Measurements from ENCODE around the gene GOLGA6L25.
"Not testable (repeated sequence)": the region's sequence is repeated elsewhere in the genome, so short reads cannot be mapped to it uniquely, and the experiment has no call there.

DNA sequence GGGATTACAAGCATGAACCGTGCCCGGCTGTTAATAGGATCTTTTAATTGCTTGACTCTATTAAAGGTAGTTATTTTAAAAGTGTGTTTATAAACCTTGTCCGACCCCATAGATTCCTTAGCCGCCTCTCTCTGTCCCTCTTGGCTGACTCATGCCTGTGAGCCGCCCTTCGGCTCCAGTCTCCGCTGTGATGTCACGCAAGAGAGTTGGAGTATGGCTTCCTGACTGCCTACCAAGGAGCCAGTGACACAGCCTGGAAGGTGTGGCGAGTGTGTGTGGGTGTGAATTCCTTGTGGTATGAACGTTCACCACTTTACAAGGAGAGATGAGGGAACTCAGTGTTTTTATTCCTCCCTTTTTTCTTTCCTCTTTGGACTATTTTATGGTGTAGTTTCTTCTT is 44.1 kb downstream of the GOLGA6L25 start:
- TF ChIP-seq CTCF, POLR2A (IDR thresholded peaks at IDR 0.05): not testable (repeated sequence)
